Erythroblast (primary cell): ENCODE measurements around the gene DHX16.

Source experiments
- GATA1 ChIP-seq: IDR thresholded peaks from 2 replicates; pipeline ENCODE4 v1.6.1; 2011; ENCODE audit warnings: low read depth, mild to moderate bottlenecking, control low read depth, low read length, moderate library complexity
- POLR2A ChIP-seq: IDR thresholded peaks from 2 replicates; pipeline ENCODE4 v1.6.1; 2011; ENCODE audit warnings: mild to moderate bottlenecking, low read length

DNA sequence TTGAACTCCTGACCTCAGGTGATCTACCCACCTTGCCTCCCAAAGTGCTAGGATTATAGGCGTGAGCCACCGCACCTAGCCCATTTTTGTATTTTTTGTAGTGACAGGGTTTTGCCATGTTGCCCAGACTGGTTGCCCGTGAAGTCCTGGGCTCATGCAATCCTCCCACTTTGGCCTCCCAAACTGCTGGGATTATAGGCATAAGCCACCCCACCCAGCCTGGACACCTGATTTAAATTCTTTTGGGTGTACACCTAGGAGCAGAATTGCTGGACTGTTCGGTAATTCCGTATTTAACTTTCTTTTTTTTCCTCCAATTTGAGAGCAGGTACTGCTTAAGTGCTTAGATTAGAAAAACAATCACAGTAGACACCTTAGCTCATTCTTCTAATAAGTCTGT, 23.6 kb upstream of the DHX16 start:
- TF ChIP-seq POLR2A (no peak), GATA1 (no peak)
